K562 (cell line): ENCODE data around the gene MAP3K6. TPM values are rescaled to one million over a fixed set of nuclear protein-coding genes. Genes with fewer than 3 reads are reported as not detected.

Source experiments
- ATAC-seq: fragments of 200-7000 bp; cut with Tn5 transposase; 3 replicates; pipeline ENCODE4 v1.9.1; 2020; ENCODE audit warnings: moderate library complexity
- BruUV-seq: library from RNA; stranded (reverse); fragments of 400-500 nt; replicated peaks from 2 replicates; lab custom pipeline; 2021; lab: Mats Ljungman, UMichigan
- CTCF ChIA-PET: fragments of 300-600 bp; formaldehyde crosslinking; extraction: SDS; loops from one replicate; lab custom pipeline; 2021; ENCODE audit warnings: low intra/inter-chr PET ratio; lab: Yijun Ruan, JAX
- POLR2A ChIA-PET: fragments of 300-600, 350-650 bp; sonication (Branson Sonifier 250); formaldehyde crosslinking; extraction: SDS; loops from one replicate; lab custom pipeline; 2021; ENCODE audit warnings: antibody characterized with exemption, inconsistent platforms; lab: Yijun Ruan, JAX
- DNase-seq, 4 experiments: peaks; one replicate each; pipeline versions ENCODE4 v3.0.0 to v3.0.0-alpha.2; 2011 to 2018; ENCODE audit warnings: low spot score in 3 of 4, mixed read lengths in 3 of 4; ENCODE audit errors: extremely low read depth in 1 of 4
- FAIRE-seq: peaks from 2 replicates; lab custom pipeline; 2011; peaks lifted over from hg19 to GRCh38; lab: Jason Lieb, UNC
- H2AFZ ChIP-seq: 2 replicates; pipeline ENCODE4 v1.6.0; 2011; ENCODE audit warnings: low read depth, low read length, control low read depth, inconsistent platforms
- H3K27ac ChIP-seq: fragments of 200-600 bp; 3 replicates; pipeline ENCODE4 v1.8.0; 2011; ENCODE audit warnings: low read depth, mild to moderate bottlenecking, control low read depth, inconsistent platforms, low read length, moderate library complexity, mixed read lengths; ENCODE audit errors: extremely low read depth
- H3K27me3 ChIP-seq, 2 experiments: fragments of 300-600 bp in 1 of 2; 2 replicates in 1 of 2; 3 replicates in 1 of 2; pipeline versions ENCODE4 v1.6.0 to v1.8.0; 2011; ENCODE audit warnings: inconsistent platforms in 2 of 2, low read length in 2 of 2, mild to moderate bottlenecking in 1 of 2, mixed read lengths in 1 of 2, moderate library complexity in 1 of 2; ENCODE audit not compliant: control insufficient read depth in 2 of 2, insufficient read depth in 2 of 2
- H3K36me3 ChIP-seq: fragments of 300-600 bp; 3 replicates; pipeline ENCODE4 v1.8.0; 2011; ENCODE audit warnings: mild to moderate bottlenecking, low read length, inconsistent platforms; ENCODE audit not compliant: control insufficient read depth, insufficient read depth
- H3K4me1 ChIP-seq, 2 experiments: fragments of 200-600 bp in 1 of 2; replicated peaks in 1 of 2; 2 replicates in 1 of 2; 3 replicates in 1 of 2; pipeline versions ENCODE4 v1.5.1 to v1.8.0; 2011; ENCODE audit warnings: inconsistent platforms in 2 of 2, low read length in 2 of 2, mild to moderate bottlenecking in 1 of 2, mixed read lengths in 1 of 2, moderate library complexity in 1 of 2; ENCODE audit not compliant: control insufficient read depth in 2 of 2, insufficient read depth in 2 of 2
- H3K4me2 ChIP-seq: 2 replicates; pipeline ENCODE4 v1.6.1; 2011; ENCODE audit warnings: low read length, control low read depth, inconsistent platforms, mixed read lengths; ENCODE audit not compliant: insufficient read depth
- H3K4me3 ChIP-seq: fragments of 200-600 bp; sonication (generic), shearing (Covaris generic); 2 replicates; pipeline ENCODE4 v1.5.1; 2016; ENCODE audit warnings: control low read depth, inconsistent platforms
- H3K79me2 ChIP-seq: fragments of 200-600 bp; 3 replicates; pipeline ENCODE4 v1.8.0; 2011; ENCODE audit warnings: low read length, inconsistent platforms; ENCODE audit not compliant: control insufficient read depth, insufficient read depth
- H3K9ac ChIP-seq, 2 experiments: 2 replicates each; pipeline versions ENCODE4 v1.6.0 to v1.6.1; 2011; ENCODE audit warnings: low read depth in 2 of 2, low read length in 2 of 2, control low read depth in 1 of 2, inconsistent platforms in 1 of 2, mild to moderate bottlenecking in 1 of 2, mixed read lengths in 1 of 2; ENCODE audit not compliant: insufficient read depth in 1 of 2
- H3K9me1 ChIP-seq: one replicate; pipeline ENCODE4 v1.6.0; 2011; ENCODE audit warnings: inconsistent platforms, mild to moderate bottlenecking, low read length, moderate library complexity; ENCODE audit not compliant: control insufficient read depth, insufficient read depth
- H3K9me3 ChIP-seq: replicated peaks from 2 replicates; pipeline ENCODE4 v1.5.1; 2011; ENCODE audit warnings: low read depth, low read length, inconsistent platforms; ENCODE audit not compliant: control insufficient read depth, insufficient read depth
- H4K20me1 ChIP-seq: replicated peaks from 2 replicates; pipeline ENCODE4 v1.6.1; 2011; ENCODE audit warnings: low read length, inconsistent platforms, mixed read lengths; ENCODE audit not compliant: control insufficient read depth, insufficient read depth
- ZBTB1 ChIP-seq: sonication (generic); formaldehyde crosslinking; IDR thresholded peaks from 2 replicates; pipeline ENCODE4 v1.8.1; 2023; ENCODE audit warnings: missing genetic modification reagents, low read depth, mild to moderate bottlenecking, borderline replicate concordance
- WGBS: fragments of 100-300 bp; shearing (Covaris generic); methylation state at CpG from one replicate; pipeline ENCODE4 v1.1.6; 2016; ENCODE audit warnings: low coverage, mixed read lengths; ENCODE audit not compliant: insufficient coverage; ENCODE audit errors: missing lambda C conversion rate; 5-methylcytosine and 5-hydroxymethylcytosine counted together
- in situ Hi-C: fragments of 300-500 bp; cut with MboI; formaldehyde crosslinking; loops from 4 replicates; pipeline ENCODE4 v1.15.0; 2018; ENCODE audit warnings: inconsistent platforms, mixed read lengths
- intact Hi-C: fragments of 100-400 bp; cut with micrococcal nuclease; formaldehyde crosslinking; loops from 2 replicates; pipeline ENCODE4 v1.14.2; 2022
- polyA plus RNA-seq, 8 experiments: library from polyadenylated mRNA; depleted of rRNA in 4 of 8; stranded (reverse) in 5 of 8; unstranded in 3 of 8; fragments of >200 nt; fragmentation: Nextera tagmentation in 2 of 8; fragmentation: Illumina TruSeq in 1 of 8; extraction: Ambion mirVana in 2 of 8; extraction: Trizol in 1 of 8; gene quantifications; 2 replicates each; pipeline versions ENCODE4 v1.2.1 to v1.2.3, GENCODE V29; 2011 to 2014; ENCODE audit warnings: inconsistent platforms in 1 of 8, missing spikeins in 1 of 8
- total RNA-seq, 7 experiments: library from RNA; depleted of rRNA in 6 of 7; stranded (reverse); fragments of >200 nt in 6 of 7; fragmentation: Illumina TruSeq in 2 of 7; extraction: Trizol in 2 of 7; gene quantifications; 2 replicates each; pipeline versions ENCODE4 v1.2.1 to v1.2.3, GENCODE V29; 2011 to 2021; ENCODE audit warnings: low replicate concordance in 1 of 7
- TF ChIP-seq, protein P1 (sequence below), 2 experiments: fragments of 450-650 bp; formaldehyde crosslinking in 1 of 2; IDR thresholded peaks; 2 replicates each; pipeline versions ENCODE4 v1.4.0 to v1.6.1; 2014 to 2020; ENCODE audit warnings: mild to moderate bottlenecking in 2 of 2, borderline replicate concordance in 1 of 2, low read depth in 1 of 2

MAP3K6 gene
- total and polyA plus RNA-seq, 9 of the 15 experiments (the other 6 are each of a cell fraction or from before 2014, with no cell fraction given) = 0.99 to 21.9 (median 7.0) TPM

DNA sequence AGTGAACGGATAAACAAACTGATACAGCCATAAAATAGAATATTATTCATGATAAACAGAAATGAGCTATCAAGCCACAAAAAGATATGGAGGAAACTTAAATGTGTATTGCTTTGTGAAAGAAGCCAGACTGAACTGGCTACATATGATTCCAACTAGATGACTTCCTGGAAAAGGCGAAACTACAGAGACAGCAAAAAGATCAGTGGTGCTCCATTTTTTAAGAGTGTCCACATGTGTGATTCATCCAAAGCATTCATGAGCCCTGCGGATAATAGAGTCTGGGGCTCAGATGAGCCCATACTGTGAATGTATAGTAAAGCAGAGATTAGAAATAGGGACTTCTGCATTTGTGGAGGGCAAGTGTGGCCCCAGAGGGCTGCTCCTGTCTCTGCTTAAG lies 52.6 kb downstream of the MAP3K6 start:
- ChIA-PET POLR2A (interaction anchor here (1.2 to 1.6 kb wide), 2 partner anchors 26 to 48 kb away, joined by 3 to 5 read pairs; no protein-coding TSS in a partner anchor), CTCF (no interaction called here)
- 26% methylated on average over 3 of the region's 3 CpGs for WGBS
- Histone ChIP-seq H3K4me3 (no peak overlapping the region), H3K36me3 (no peaks in the 10 kb centered on the region), H2AFZ (no peak overlapping the region), H3K27me3 (no peaks in the 10 kb centered on the region), H3K79me2 (no peaks in the 10 kb centered on the region), H3K9me1 (no peaks in the 10 kb centered on the region), H3K4me1 (peaks cover 0 to 5% of the 10 kb centered on the region in 2 experiments; a peak in 2 of 5 replicates), H3K9ac (no peak overlapping the region), H4K20me1 (no peaks in the 10 kb centered on the region), H3K4me2 (no peak overlapping the region), H3K9me3 (no peaks in the 10 kb centered on the region), H3K27ac (no peak overlapping the region)
- TF ChIP-seq ZBTB1 (CRISPR knock-in tag) = no peak
- TF ChIP-seq, protein P1, sequence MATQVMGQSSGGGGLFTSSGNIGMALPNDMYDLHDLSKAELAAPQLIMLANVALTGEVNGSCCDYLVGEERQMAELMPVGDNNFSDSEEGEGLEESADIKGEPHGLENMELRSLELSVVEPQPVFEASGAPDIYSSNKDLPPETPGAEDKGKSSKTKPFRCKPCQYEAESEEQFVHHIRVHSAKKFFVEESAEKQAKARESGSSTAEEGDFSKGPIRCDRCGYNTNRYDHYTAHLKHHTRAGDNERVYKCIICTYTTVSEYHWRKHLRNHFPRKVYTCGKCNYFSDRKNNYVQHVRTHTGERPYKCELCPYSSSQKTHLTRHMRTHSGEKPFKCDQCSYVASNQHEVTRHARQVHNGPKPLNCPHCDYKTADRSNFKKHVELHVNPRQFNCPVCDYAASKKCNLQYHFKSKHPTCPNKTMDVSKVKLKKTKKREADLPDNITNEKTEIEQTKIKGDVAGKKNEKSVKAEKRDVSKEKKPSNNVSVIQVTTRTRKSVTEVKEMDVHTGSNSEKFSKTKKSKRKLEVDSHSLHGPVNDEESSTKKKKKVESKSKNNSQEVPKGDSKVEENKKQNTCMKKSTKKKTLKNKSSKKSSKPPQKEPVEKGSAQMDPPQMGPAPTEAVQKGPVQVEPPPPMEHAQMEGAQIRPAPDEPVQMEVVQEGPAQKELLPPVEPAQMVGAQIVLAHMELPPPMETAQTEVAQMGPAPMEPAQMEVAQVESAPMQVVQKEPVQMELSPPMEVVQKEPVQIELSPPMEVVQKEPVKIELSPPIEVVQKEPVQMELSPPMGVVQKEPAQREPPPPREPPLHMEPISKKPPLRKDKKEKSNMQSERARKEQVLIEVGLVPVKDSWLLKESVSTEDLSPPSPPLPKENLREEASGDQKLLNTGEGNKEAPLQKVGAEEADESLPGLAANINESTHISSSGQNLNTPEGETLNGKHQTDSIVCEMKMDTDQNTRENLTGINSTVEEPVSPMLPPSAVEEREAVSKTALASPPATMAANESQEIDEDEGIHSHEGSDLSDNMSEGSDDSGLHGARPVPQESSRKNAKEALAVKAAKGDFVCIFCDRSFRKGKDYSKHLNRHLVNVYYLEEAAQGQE (IDR thresholded peaks at IDR 0.05; ENCODE audit: borderline replicate concordance) = 0 out of 2 replicates have a peak, but pooled peaks have one; percentile 16
- TF ChIP-seq, protein P1 (CRISPR knock-in tag; IDR thresholded peaks at IDR 0.05; ENCODE audit: low read depth) = no peak
- DNase-seq (no peak), ATAC-seq (peak; percentile 33; the same call in 2 of the 3 replicates), FAIRE-seq (no peak)
- no TSS peak for BruUV-seq
- intact Hi-C loops (no loop called here), in situ Hi-C loops (no loop called here)
